ENCODE results near the gene CRYBG2.
"Not testable (repeated sequence)": the region's sequence is repeated elsewhere in the genome, so short reads cannot be mapped to it uniquely, and the experiment has no call there.

- not testable (repeated sequence) for TF ChIP-seq POLR2AphosphoS5 (IDR thresholded peaks at IDR 0.05); CTCF (IDR thresholded peaks at IDR 0.05; ENCODE audit: poor library complexity, severe bottlenecking); EZH2 (IDR thresholded peaks at IDR 0.05; ENCODE audit: borderline replicate concordance, insufficient read depth, low read length, poor library complexity, severe bottlenecking); REST (IDR thresholded peaks at IDR 0.05; ENCODE audit: borderline replicate concordance)
These were observed 61.2 kb downstream of the CRYBG2 start for GRCh38 chr1:26292735-26293134.

All from neural cell (in vitro differentiated cells).